ENCODE measurements around the gene TEX50.
"Not testable (repeated sequence)": the region's sequence is repeated elsewhere in the genome, so short reads cannot be mapped to it uniquely, and the experiment has no call there.

TEX50 gene

DNA sequence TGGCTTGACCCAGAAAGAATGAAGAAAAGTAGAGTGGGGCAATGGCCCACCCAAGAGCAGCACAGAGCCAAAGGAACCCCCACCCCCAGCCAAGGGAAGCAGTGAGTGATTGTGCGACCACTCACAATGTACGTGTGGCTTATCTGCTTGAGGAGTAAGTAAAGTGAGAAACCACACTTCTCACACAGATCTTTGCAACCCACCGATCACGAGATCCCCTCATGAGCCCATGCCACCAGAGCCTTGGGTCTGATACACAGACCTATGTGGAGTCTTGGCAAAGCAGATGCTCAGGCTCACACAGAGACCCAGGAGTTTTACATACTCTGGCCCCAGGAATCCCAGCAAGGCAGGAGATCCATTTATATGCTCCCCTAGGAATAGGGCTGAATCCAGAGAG is 18.3 kb upstream of the TEX50 start:
- no peak overlapping the region for H3K4me3 ChIP-seq (ENCODE audit: low read length)
- TF ChIP-seq, protein P1, sequence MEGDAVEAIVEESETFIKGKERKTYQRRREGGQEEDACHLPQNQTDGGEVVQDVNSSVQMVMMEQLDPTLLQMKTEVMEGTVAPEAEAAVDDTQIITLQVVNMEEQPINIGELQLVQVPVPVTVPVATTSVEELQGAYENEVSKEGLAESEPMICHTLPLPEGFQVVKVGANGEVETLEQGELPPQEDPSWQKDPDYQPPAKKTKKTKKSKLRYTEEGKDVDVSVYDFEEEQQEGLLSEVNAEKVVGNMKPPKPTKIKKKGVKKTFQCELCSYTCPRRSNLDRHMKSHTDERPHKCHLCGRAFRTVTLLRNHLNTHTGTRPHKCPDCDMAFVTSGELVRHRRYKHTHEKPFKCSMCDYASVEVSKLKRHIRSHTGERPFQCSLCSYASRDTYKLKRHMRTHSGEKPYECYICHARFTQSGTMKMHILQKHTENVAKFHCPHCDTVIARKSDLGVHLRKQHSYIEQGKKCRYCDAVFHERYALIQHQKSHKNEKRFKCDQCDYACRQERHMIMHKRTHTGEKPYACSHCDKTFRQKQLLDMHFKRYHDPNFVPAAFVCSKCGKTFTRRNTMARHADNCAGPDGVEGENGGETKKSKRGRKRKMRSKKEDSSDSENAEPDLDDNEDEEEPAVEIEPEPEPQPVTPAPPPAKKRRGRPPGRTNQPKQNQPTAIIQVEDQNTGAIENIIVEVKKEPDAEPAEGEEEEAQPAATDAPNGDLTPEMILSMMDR (conservative IDR thresholded peaks at IDR 0.05; ENCODE audit: low read length) = no peak
- no peak for DNase-seq (ENCODE audit: low read depth)

DNA sequence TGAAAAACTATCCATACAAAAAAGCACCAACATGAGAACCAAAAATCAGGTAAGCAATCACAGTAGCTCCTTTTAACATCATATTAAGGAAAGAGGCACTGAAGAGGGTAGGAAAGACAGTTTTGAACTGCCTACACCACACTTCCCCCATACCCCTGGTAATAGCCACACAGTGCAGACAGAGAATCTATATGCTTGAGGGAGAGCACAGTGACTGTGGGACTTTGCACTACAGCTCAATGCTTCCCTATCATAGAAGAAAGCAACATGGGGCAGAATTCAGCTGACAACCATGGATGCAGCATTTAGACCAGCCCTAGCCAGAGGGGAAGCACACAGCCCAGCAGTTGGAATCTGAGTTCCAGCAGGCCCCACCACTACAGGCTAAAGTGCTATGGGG is 7.9 kb upstream of the TEX50 start:
- no peak for DNase-seq (ENCODE audit: low read depth)
- H3K4me3 ChIP-seq (ENCODE audit: low read length) = no peak overlapping the region
- TF ChIP-seq, protein P1 (conservative IDR thresholded peaks at IDR 0.05; ENCODE audit: low read length) = no peak

DNA sequence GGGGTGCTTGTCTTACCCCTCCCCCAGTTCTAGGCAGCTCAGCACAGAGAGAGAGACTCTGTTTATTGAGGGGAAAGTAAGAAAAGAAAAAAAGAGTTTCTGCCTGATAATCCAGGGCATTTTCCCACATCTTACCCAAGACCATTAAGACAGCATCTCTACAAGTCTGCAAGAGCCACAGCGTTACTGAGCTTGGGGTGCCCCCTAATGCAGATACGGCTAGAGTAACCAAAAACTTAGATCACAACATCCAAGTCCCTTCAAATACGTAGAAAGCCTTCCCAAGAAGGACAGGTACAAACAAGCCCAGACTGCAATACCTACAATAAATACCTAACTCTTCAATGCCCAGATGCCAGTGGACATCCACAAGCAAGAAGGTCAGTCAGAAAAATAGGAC is 6.2 kb upstream of the TEX50 start:
- TF ChIP-seq, protein P1 (conservative IDR thresholded peaks at IDR 0.05; ENCODE audit: low read length) = no peak
- DNase-seq (ENCODE audit: low read depth) = peak; percentile 1
- H3K4me3 ChIP-seq (ENCODE audit: low read length) = no peak overlapping the region

DNA sequence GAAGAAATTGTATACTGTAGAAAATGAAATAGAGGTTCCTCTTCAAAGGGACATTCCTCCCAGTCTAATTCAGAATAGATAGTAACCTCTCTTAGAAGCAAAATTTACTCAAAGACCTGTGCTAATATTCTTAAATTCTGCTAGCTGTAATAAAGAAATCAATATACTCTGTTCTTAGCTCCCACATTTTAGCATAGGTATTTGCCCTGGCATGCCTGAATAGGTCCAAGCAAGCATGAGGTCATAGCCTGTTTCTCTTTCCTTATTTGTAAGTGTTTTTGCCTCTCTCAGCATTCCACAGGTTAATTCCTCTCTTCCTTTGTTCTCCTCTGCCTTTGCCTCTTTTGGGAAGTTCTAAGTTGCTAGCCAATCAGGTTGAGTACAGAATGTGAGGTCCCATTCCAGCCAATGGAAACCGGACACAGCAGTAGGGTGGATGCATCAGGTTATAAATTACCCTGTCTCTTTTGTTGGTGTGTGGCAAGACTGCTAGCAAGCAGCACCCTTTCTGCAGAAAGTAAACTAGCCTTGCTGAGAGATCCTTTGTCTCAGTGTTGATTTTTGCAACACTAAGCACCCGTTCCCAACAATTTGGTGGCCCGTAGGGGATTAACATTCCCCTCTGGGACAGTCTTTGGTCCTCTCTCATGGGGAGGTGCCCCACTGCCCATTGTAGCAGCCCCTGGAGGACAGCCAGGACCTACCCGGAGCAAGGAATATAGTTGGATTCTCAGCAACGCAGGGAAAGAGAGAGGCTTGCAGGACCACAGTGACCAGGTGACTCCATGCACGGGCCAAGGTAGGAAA is 2.3 kb downstream of the TEX50 start:
- not testable (repeated sequence) for H3K4me3 ChIP-seq (ENCODE audit: low read length); DNase-seq (ENCODE audit: low read depth)

DNA sequence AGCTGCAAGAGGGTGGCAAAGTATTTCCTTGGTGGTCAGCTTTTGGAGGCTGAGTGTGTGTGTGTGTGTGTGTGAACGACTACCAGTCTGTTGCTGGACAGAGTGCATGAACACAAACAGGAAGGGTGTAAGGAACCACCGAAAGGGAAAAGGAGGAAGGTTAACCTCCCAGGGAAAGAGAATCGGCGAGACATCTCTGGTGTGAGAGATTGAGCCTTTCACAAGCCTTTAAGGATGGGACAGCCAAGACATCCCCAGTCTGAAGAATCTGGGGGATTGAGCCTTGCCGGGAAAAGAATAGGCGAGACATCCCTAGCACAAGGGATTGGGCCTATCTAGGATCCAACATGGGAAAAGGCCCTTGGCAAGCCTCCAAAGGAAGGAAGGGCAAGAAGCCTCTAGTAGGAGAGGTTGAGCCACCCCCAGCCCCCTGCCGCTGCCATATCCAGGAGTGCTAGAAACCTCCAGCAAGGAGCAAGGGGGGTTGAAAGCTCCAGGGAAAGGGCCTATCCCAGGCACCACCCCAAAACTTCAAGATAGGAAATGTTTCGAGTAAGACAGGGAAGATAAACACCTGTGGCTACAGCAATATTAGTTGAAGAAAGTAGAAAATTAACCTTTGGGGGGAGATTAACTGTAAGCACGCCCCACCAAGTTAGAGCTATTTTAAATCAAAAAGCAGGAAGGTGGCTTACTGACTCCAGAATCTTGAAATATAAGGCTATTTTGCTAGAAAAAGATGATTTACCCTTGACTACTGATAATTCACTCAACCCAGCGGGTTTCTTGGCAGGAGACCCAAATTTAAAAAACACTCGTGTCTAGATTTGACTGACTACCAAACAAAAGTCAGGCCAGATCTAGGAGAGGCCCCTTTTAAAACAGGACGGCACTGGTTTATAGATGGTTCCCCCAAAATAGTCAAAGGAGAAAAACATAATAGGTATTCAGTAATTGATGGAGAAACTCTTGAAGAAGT is 3.2 kb downstream of the TEX50 start:
- no peak overlapping the region for H3K4me3 ChIP-seq (ENCODE audit: low read length)

DNA sequence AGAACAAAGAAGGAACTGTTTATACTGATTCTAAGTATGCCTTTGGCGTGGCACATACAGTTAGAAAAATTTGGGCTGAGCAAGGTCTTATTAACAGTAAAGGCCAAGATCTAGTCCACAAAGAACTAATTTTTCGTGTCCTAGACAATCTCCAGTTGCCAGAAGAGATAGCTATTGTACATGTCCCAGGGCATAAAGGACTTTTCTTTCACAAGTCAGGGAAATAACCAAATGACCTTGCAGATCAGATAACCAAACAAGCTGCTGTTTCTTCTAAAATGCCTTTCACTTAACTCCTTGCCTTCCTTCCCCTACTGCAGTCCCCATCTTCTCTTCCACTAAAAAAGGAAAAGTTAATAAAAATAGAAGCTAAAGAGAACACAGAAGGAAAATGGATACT is 4.0 kb downstream of the TEX50 start:
- H3K4me3 ChIP-seq (ENCODE audit: low read length) = no peak overlapping the region
- TF ChIP-seq, protein P1 (conservative IDR thresholded peaks at IDR 0.05; ENCODE audit: low read length) = no peak
- no peak for DNase-seq (ENCODE audit: low read depth)

More for the DNA sequence above, 3.2 kb downstream of the TEX50 start:
- no peak for DNase-seq (ENCODE audit: low read depth)
- TF ChIP-seq, protein P1 (conservative IDR thresholded peaks at IDR 0.05; ENCODE audit: low read length) = no peak

DNA sequence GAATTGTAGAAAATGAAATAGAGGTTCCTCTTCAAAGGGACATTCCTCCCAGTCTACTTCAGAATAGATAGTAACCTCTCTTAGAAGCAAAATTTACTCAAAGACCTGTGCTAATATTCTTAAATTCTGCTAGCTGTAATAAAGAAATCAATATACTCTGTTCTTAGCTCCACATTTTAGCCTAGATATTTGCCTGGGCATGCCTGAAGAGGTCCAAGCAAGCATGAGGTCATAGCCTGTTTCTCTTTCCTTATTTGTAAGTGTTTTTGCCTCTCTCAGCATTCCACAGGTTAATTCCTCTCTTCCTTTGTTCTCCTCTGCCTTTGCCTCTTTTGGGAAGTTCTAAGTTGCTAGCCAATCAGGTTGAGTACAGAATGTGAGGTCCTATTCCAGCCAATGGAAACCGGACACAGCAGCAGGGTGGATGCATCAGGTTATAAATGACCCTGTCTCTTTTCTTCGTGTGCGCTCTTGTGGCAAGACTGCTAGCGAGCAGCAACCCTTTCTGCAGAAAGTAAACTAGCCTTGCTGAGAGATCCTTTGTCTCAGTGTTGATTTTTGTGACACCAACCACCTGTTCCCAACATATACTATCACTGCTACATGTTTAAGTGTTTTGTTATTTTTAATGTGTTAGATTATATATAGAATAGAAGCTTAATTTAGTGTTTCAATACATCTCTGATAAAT is 7.5 kb downstream of the TEX50 start:
- DNase-seq (ENCODE audit: low read depth) = peak; percentile 3
- not testable (repeated sequence) for H3K4me3 ChIP-seq (ENCODE audit: low read length)

Data from AG10803 (cell line).